ENCODE results near the gene ZFPL1. TPM values are rescaled to one million over a fixed set of nuclear protein-coding genes. Genes with fewer than 3 reads are reported as not detected.

Gene ZFPL1
- total and polyA plus RNA-seq, 9 of the 15 experiments (the other 6 are each of a cell fraction or from before 2014, with no cell fraction given) = 3.7 to 37.5 (median 22.7) TPM

- 0 out of 2 replicates have a peak, but pooled peaks have one; percentile 33 for TF ChIP-seq RREB1 (CRISPR knock-in tag; IDR thresholded peaks at IDR 0.05)
- no peak; the same call in 1 of the 2 replicates for TF ChIP-seq GTF2E2 (tag; IDR thresholded peaks at IDR 0.05)
- peak; percentile 98 for TF ChIP-seq GABPB1 (CRISPR knock-in tag; IDR thresholded peaks at IDR 0.05)
- peak in 1 of 3 experiments; percentile 86; a peak in 2 of 6 replicates for TF ChIP-seq ZBTB11 (CRISPR knock-in tag; IDR thresholded peaks at IDR 0.05)
- TF ChIP-seq HMBOX1 (IDR thresholded peaks at IDR 0.05) = no peak
- TF ChIP-seq ZNF780A (CRISPR knock-in tag; IDR thresholded peaks at IDR 0.05) = no peak
- peak; percentile 63; the same call in 1 of the 2 replicates for TF ChIP-seq CTBP1 (IDR thresholded peaks at IDR 0.05; ENCODE audit: borderline replicate concordance)
- TF ChIP-seq CCAR2 (IDR thresholded peaks at IDR 0.05; ENCODE audit: low read depth, low read length) = no peak
- TF ChIP-seq BRD9 (IDR thresholded peaks at IDR 0.05; ENCODE audit: low read depth, partially characterized antibody) = no peak
- TF ChIP-seq NONO (IDR thresholded peaks at IDR 0.05; ENCODE audit: low read depth in 2 of 2, low read length in 1 of 2) = peak in 1 of 2 experiments; percentile 12; a peak in 1 of 4 replicates
- TF ChIP-seq HNRNPLL (IDR thresholded peaks at IDR 0.05; ENCODE audit: low read depth, low read length, poor library complexity, severe bottlenecking) = peak; percentile 58
- TF ChIP-seq CBX5 (IDR thresholded peaks at IDR 0.05; ENCODE audit: borderline replicate concordance, low read depth) = no peak
- TF ChIP-seq NFXL1 (CRISPR knock-in tag; IDR thresholded peaks at IDR 0.05) = no peak
Measured at GRCh38 chr11:65117206-65118096, 33.4 kb downstream of the ZFPL1 start, which contains the start of gene ZNHIT2 (continued).

All from K562 (cell line).